GM12892 (cell line): Measurements from ENCODE around the gene SPAG17.

Experiments used
- DNase-seq: peaks from one replicate; pipeline ENCODE4 v3.0.0; 2011; ENCODE audit not compliant: insufficient read length
- FAIRE-seq: peaks from 2 replicates; lab custom pipeline; 2011; peaks lifted over from hg19 to GRCh38; lab: Jason Lieb, UNC
- POLR2A ChIP-seq: IDR thresholded peaks from 2 replicates; pipeline ENCODE4 v1.6.1; 2011; ENCODE audit warnings: low read depth, low read length, control low read depth
- POLR2AphosphoS5 ChIP-seq: IDR thresholded peaks from 2 replicates; pipeline ENCODE4 v1.6.1; 2011; ENCODE audit warnings: low read depth, low read length, control low read depth
- TAF1 ChIP-seq: IDR thresholded peaks from 2 replicates; pipeline ENCODE4 v1.6.1; 2011; ENCODE audit warnings: low read depth, mild to moderate bottlenecking, control low read depth, low read length, borderline replicate concordance

The SPAG17 gene

GRCh38 chr1:118115567-118116295 lies 69.3 kb downstream of the SPAG17 start:
- no peak for FAIRE-seq
- TF ChIP-seq POLR2AphosphoS5 (no peak), TAF1 (no peak), POLR2A (no peak)
- DNase-seq = no peak

GRCh38 chr1:118113261-118113660 lies 71.8 kb downstream of the SPAG17 start:
- no peak for DNase-seq
- no peak for TF ChIP-seq POLR2A
- FAIRE-seq = no peak

GRCh38 chr1:118110580-118110979 lies 74.4 kb downstream of the SPAG17 start:
- no peak for TF ChIP-seq POLR2A
- TF ChIP-seq TAF1 = no peak
- TF ChIP-seq POLR2AphosphoS5 = no peak
- no peak for DNase-seq
- no peak for FAIRE-seq

GRCh38 chr1:118104951-118105350 lies 80.1 kb downstream of the SPAG17 start:
- DNase-seq (no peak), FAIRE-seq (no peak)
- TF ChIP-seq POLR2A (no peak), POLR2AphosphoS5 (no peak), TAF1 (no peak)

GRCh38 chr1:118102445-118102844 lies 82.6 kb downstream of the SPAG17 start:
- DNase-seq (no peak), FAIRE-seq (no peak)
- TF ChIP-seq POLR2AphosphoS5 = no peak
- TF ChIP-seq TAF1 = no peak
- TF ChIP-seq POLR2A = no peak

GRCh38 chr1:118101999-118102398 lies 83.0 kb downstream of the SPAG17 start:
- FAIRE-seq (no peak), DNase-seq (no peak)
- TF ChIP-seq POLR2A = no peak
- no peak for TF ChIP-seq POLR2AphosphoS5
- TF ChIP-seq TAF1 = no peak

GRCh38 chr1:118101515-118101844 lies 83.5 kb downstream of the SPAG17 start:
- DNase-seq = no peak
- TF ChIP-seq TAF1 = no peak
- TF ChIP-seq POLR2A = no peak
- TF ChIP-seq POLR2AphosphoS5 = no peak
- FAIRE-seq = no peak

GRCh38 chr1:118100686-118101514 lies 84.1 kb downstream of the SPAG17 start:
- TF ChIP-seq POLR2AphosphoS5 = no peak
- TF ChIP-seq TAF1 = no peak
- no peak for TF ChIP-seq POLR2A
- FAIRE-seq = no peak
- DNase-seq = no peak

- DNase-seq = no peak
- no peak for FAIRE-seq
- no peak for TF ChIP-seq POLR2AphosphoS5
- TF ChIP-seq TAF1 = no peak
- no peak for TF ChIP-seq POLR2A
These were observed 85.3 kb downstream of the SPAG17 start for GRCh38 chr1:118099686-118100085.

- FAIRE-seq (no peak), DNase-seq (no peak)
- TF ChIP-seq TAF1 (no peak), POLR2AphosphoS5 (no peak)
These were observed 87.2 kb downstream of the SPAG17 start for GRCh38 chr1:118097622-118098348.

GRCh38 chr1:118093017-118093416 lies 92.0 kb downstream of the SPAG17 start:
- no peak for TF ChIP-seq POLR2AphosphoS5
- no peak for TF ChIP-seq TAF1
- TF ChIP-seq POLR2A = no peak
- no peak for DNase-seq
- FAIRE-seq = no peak
